ENCODE measurements around the gene EXOSC10.

DNA sequence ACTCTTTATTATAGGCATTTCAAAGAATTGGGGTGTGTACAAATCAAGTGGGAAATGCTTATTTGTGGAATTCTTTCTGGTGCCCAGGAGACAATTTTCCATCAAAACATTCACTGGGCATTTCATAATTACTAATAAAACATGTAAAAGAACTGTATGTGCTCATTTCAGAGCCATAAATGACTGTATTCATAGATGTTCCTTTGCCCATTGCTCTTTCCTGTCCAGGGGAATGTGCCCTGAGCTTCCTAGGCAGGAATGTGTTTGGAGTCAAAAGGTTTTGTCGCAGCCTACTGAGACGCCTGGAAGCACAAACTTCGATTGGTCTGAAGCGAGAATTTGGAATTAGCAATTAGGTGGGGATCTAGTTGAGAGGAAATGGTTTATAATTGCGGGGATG, 43.7 kb upstream of the EXOSC10 start:
- no peak for TF ChIP-seq POLR2A (IDR thresholded peaks at IDR 0.05; ENCODE audit: low read depth, low read length)
- no peak for TF ChIP-seq TAF1 (IDR thresholded peaks at IDR 0.05; ENCODE audit: low read depth, low read length)
- TF ChIP-seq SPI1 (IDR thresholded peaks at IDR 0.05; ENCODE audit: low read depth, low read length): no peak
- TF ChIP-seq POU2F2 (IDR thresholded peaks at IDR 0.05; ENCODE audit: low read depth, low read length): no peak

All from GM12891 (cell line).